Activated CD4-positive, alpha-beta T cell treated with anti-CD3 and anti-CD28 coated beads, Interleukin-2, amount 50 U/mL, for 16 hours (primary cell): ENCODE data around the gene SUMO3.
A peak's percentile ranks its signal among the peaks of the same experiment; 100 is the strongest.

Experiments
- DNase-seq: peaks from one replicate; pipeline ENCODE4 v3.0.0-alpha.2; 2020

SUMO3 gene

GRCh38 chr21:44801468-44802395 lies 16.1 kb downstream of the SUMO3 start, which contains the start of gene UBE2G2:
TSS of gene UBE2G2 (minus strand) at chr21:44801820. CDS start at chr21:44801748, 72 bp downstream.
- peak; percentile 90 for DNase-seq

- peak; percentile 46 for DNase-seq
These were observed 16.8 kb downstream of the SUMO3 start for GRCh38 chr21:44800971-44801467.

GRCh38 chr21:44800103-44800502 lies 17.8 kb downstream of the SUMO3 start:
- DNase-seq: peak; percentile 36

- DNase-seq: no peak
These were observed 18.2 kb downstream of the SUMO3 start for GRCh38 chr21:44799646-44800045.

- DNase-seq: no peak
These were observed 20.1 kb downstream of the SUMO3 start for GRCh38 chr21:44797775-44798174.

GRCh38 chr21:44795342-44795741 lies 22.5 kb downstream of the SUMO3 start:
- no peak for DNase-seq

- DNase-seq: no peak
These were observed 24.1 kb downstream of the SUMO3 start for GRCh38 chr21:44793592-44794374.

- peak; percentile 56 for DNase-seq
These were observed 24.9 kb downstream of the SUMO3 start for GRCh38 chr21:44792702-44793591.

- DNase-seq: no peak
These were observed 25.9 kb downstream of the SUMO3 start for GRCh38 chr21:44791993-44792392.

GRCh38 chr21:44791246-44791645 lies 26.6 kb downstream of the SUMO3 start:
- no peak for DNase-seq

GRCh38 chr21:44790368-44790767 lies 27.5 kb downstream of the SUMO3 start:
- no peak for DNase-seq

- no peak for DNase-seq
These were observed 28.0 kb downstream of the SUMO3 start for GRCh38 chr21:44789880-44790279.

- no peak for DNase-seq
These were observed 32.1 kb downstream of the SUMO3 start for GRCh38 chr21:44785620-44786335.

GRCh38 chr21:44784810-44785209 lies 33.1 kb downstream of the SUMO3 start:
- no peak for DNase-seq

GRCh38 chr21:44783020-44783696 lies 34.7 kb downstream of the SUMO3 start:
- DNase-seq: no peak

- DNase-seq: no peak
These were observed 36.9 kb downstream of the SUMO3 start for GRCh38 chr21:44780767-44781459.

- DNase-seq: no peak
These were observed 37.7 kb downstream of the SUMO3 start for GRCh38 chr21:44780137-44780502.

GRCh38 chr21:44779417-44780136 lies 38.3 kb downstream of the SUMO3 start:
- DNase-seq: no peak

- DNase-seq: no peak
These were observed 38.9 kb downstream of the SUMO3 start for GRCh38 chr21:44778983-44779382.

- DNase-seq: no peak
These were observed 39.4 kb downstream of the SUMO3 start for GRCh38 chr21:44778499-44778911.
